Measurements from ENCODE around the gene RBSN. TPM values are rescaled to one million over a fixed set of nuclear protein-coding genes. Genes with fewer than 3 reads are reported as not detected.

Gene RBSN
- total RNA-seq, 4 donors from 2014 or later: 26.8 to 42.6 (median 28.6) TPM

- intact Hi-C loops (cut with DNase I; ENCODE audit: low total_unique reads): no loop called here
- ATAC-seq: no peak
- no peak overlapping the region for H3K4me3 ChIP-seq
Observed at GRCh38 chr3:15107075-15107947, 8.4 kb upstream of the RBSN start.

GRCh38 chr3:15102836-15103235, 3.9 kb upstream of the RBSN start:
- Histone ChIP-seq H3K9me3 (no peaks in the 10 kb centered on the region), H3K27me3 (no peaks in the 10 kb centered on the region), H3K4me1 (peaks cover 30 to 37% of the 10 kb centered on the region in 2 donors), H3K36me3 (no peaks in the 10 kb centered on the region), H3K4me3 (peak overlapping the region in 2 of 4 donors; percentile 19 to 37), H3K27ac (peak overlapping the region; percentile 87 to 95 (median 92))
- in situ Hi-C loops (cut with MboI; ENCODE audit: low sequenced_read_pairs in 4 of 4) (loop anchor here in 1 of 4 donors (25.0 kb wide), 1 partner anchor 309 kb away; no protein-coding TSS in a partner anchor), intact Hi-C loops (cut with DNase I; ENCODE audit: low total_unique reads) (loop anchor here (1.0 to 5.0 kb wide), 5 partner anchors 96 to 276 kb away; partner anchors contain the start of gene CAPN7)
- TF ChIP-seq CTCF (IDR thresholded peaks at IDR 0.05 in 4 of 5, conservative IDR thresholded peaks at IDR 0.05 in 1 of 5) (no peak), POLR2A (IDR thresholded peaks at IDR 0.05) (no peak)
- DNase-seq (peak; percentile 49 to 51), ATAC-seq (peak; percentile 62 to 67)

More at GRCh38 chr3:15107075-15107947, 8.4 kb upstream of the RBSN start:
- H3K27me3 ChIP-seq: no peaks in the 10 kb centered on the region
- H3K27ac ChIP-seq: no peak overlapping the region
- H3K9me3 ChIP-seq: no peaks in the 10 kb centered on the region
- DNase-seq: no peak
- in situ Hi-C loops (cut with MboI; ENCODE audit: low sequenced_read_pairs in 4 of 4): loop anchor here in 2 of 4 donors (5.0 to 25.0 kb wide), 2 partner anchors 95 to 305 kb away; no protein-coding TSS in a partner anchor
- no peaks in the 10 kb centered on the region for H3K36me3 ChIP-seq
- no peak for TF ChIP-seq CTCF (IDR thresholded peaks at IDR 0.05 in 4 of 5, conservative IDR thresholded peaks at IDR 0.05 in 1 of 5)
- TF ChIP-seq POLR2A (IDR thresholded peaks at IDR 0.05): no peak
- H3K4me1 ChIP-seq: peaks cover 14 to 17% of the 10 kb centered on the region in 2 donors

DNA sequence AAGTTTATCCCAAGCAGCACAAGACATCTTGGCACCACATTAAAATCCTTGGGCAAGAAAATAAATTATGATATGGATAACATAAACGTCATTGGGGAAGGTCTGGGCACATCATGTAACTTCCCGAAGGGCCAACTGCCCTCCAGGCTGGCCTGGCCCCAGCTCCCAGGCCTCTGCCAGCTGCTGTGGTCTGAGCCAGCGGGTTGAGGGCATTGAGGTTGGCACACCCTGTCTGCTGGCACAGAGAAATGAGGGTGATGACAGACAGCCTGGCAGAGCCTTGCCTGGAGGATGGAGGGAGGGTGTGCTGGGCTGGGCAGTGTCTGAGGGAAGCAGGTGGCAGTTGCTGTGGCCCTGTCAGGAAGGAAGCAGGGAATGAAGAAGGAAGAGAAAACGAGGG, 3.3 kb upstream of the RBSN start:
- intact Hi-C loops (cut with DNase I; ENCODE audit: low total_unique reads) (loop anchor here (1.0 to 5.0 kb wide), 5 partner anchors 95 to 277 kb away; partner anchors contain the start of gene CAPN7), in situ Hi-C loops (cut with MboI; ENCODE audit: low sequenced_read_pairs in 4 of 4) (loop anchor here in 1 of 4 donors (25.0 kb wide), 1 partner anchor 310 kb away; no protein-coding TSS in a partner anchor)
- ATAC-seq: peak; percentile 78 to 86
- Histone ChIP-seq H3K27ac (peak overlapping the region; percentile 87 to 95 (median 92)), H3K9me3 (no peaks in the 10 kb centered on the region), H3K36me3 (no peaks in the 10 kb centered on the region), H3K27me3 (no peaks in the 10 kb centered on the region), H3K4me3 (peak overlapping the region in 3 of 4 donors; percentile 15 to 37 (median 19)), H3K4me1 (peaks cover 34 to 41% of the 10 kb centered on the region in 2 donors)
- TF ChIP-seq CTCF (IDR thresholded peaks at IDR 0.05 in 4 of 5, conservative IDR thresholded peaks at IDR 0.05 in 1 of 5) (no peak), POLR2A (IDR thresholded peaks at IDR 0.05) (peak; percentile 29 to 32)
- peak; percentile 92 to 97 for DNase-seq

DNA sequence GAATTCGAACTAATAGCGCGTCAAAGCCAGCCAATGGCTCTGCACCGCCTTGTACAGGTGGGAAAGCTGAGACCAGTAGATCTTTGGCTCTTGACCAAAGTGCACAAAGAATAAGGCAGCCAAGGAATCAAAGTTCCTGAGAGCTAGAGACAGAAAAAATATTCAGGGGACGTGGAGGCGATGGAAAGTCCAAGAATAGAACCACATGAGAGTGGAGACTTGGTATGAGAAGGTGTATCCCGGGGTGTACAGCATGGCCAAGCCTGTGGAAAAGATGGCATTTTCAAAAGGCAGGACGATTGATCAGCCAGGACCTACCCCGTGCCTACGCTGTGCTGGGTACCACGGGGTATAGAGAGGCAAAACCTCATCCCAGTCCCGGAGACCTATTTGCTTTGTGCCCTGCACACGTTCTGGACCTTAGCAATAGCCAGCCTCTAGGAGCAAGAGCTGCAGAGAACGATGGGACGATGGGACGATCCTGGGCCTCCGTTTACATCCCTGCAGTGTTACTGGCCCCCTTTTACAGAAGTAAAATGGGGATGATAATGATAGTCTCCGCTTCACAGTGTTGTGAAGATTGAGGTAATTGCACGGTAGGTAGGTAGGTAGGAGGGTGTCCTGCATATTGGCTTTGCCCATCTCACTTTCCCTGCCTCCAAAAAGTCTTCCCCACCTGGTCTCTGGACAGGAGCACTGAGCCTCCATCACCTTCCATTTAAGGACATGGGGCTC, 583 bp upstream of the RBSN start:
- no peak for DNase-seq
- no peak for TF ChIP-seq CTCF (IDR thresholded peaks at IDR 0.05 in 4 of 5, conservative IDR thresholded peaks at IDR 0.05 in 1 of 5)
- no peak for TF ChIP-seq POLR2A (IDR thresholded peaks at IDR 0.05)
- no peaks in the 10 kb centered on the region for H3K9me3 ChIP-seq
- H3K4me3 ChIP-seq: peak overlapping the region; percentile 62 to 99 (median 93)
- in situ Hi-C loops (cut with MboI; ENCODE audit: low sequenced_read_pairs in 4 of 4): loop anchor here in 2 of 4 donors (25.0 kb wide), 2 partner anchors 313 to 437 kb away; partner anchors contain the start of gene CCDC174 (in 1 of the 2)
- H3K27ac ChIP-seq: peak overlapping the region; percentile 87 to 96 (median 88)
- intact Hi-C loops (cut with DNase I; ENCODE audit: low total_unique reads): loop anchor here (1.0 to 5.0 kb wide), 5 partner anchors 34 to 447 kb away; partner anchors contain the start of genes CCDC174, MRPS25 and NR2C2
- H3K4me1 ChIP-seq: peaks cover 36 to 41% of the 10 kb centered on the region in 2 donors
- peak; percentile 4 to 5 for ATAC-seq
- H3K36me3 ChIP-seq: peaks cover 0 to 21% of the 10 kb centered on the region in 2 donors
- no peaks in the 10 kb centered on the region for H3K27me3 ChIP-seq
